C1 segment of cervical spinal cord (tissue), 14 donors: ENCODE measurements around the gene TMEM106C.

ENCODE experiments used
- DNase-seq, 14 donors: peaks; one replicate each; lab custom pipeline; 2025; lab: John Stamatoyannopoulos, UW

TMEM106C gene

GRCh38 chr12:48015129-48015528 lies 51.7 kb downstream of the TMEM106C start:
- no peak for DNase-seq

- DNase-seq, result no peak
These were observed 52.6 kb downstream of the TMEM106C start for GRCh38 chr12:48015954-48016353.

GRCh38 chr12:48016373-48017020 lies 53.1 kb downstream of the TMEM106C start:
- DNase-seq, result no peak

GRCh38 chr12:48017496-48017895 lies 54.1 kb downstream of the TMEM106C start:
- peak in 8 of 14 donors; percentile 3 to 50 (median 18) for DNase-seq

- no peak for DNase-seq
These were observed 54.7 kb downstream of the TMEM106C start for GRCh38 chr12:48017921-48018617.
